ENCODE data around the gene EYA3. TPM values are rescaled to one million over a fixed set of nuclear protein-coding genes. Genes with fewer than 3 reads are reported as not detected.
A peak's percentile ranks its signal among the peaks of the same experiment; 100 is the strongest.

The EYA3 gene
- total and polyA plus RNA-seq, 10 of the 15 experiments (the other 5 are each of a cell fraction or from before 2014, with no cell fraction given) = 13.0 to 46.6 (median 23.4) TPM

DNA sequence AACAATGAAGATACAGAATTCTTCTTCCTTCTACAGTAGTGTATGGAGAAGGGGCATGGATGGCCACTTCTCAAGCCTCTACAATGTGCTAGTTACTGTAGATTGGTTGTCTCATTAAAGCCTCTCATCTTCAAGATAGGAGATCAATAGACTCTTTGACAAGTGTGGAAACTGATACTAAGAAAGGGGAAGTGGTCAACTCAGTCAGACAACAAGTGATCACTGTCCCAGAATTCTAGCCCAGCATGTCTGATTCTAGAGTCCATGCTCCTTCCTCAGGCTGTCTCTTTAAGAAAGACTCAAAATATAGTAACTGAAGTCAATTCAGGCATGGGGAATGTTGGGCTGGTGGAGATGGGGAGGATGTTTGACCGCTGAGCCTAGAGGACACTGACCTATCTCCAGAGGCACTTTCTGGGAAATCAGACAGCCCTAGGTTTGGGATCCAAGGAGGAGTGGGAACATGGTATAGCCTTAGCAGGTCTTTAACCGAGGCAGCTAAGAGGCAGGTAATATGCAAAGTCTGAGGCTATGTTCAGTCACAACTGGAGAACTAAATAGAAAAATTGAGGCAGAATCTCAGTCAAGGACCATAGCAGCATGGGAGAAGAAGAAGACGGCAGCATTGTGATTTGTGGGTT lies 39.3 kb upstream of the EYA3 start (continued):
- TF ChIP-seq, protein P1, sequence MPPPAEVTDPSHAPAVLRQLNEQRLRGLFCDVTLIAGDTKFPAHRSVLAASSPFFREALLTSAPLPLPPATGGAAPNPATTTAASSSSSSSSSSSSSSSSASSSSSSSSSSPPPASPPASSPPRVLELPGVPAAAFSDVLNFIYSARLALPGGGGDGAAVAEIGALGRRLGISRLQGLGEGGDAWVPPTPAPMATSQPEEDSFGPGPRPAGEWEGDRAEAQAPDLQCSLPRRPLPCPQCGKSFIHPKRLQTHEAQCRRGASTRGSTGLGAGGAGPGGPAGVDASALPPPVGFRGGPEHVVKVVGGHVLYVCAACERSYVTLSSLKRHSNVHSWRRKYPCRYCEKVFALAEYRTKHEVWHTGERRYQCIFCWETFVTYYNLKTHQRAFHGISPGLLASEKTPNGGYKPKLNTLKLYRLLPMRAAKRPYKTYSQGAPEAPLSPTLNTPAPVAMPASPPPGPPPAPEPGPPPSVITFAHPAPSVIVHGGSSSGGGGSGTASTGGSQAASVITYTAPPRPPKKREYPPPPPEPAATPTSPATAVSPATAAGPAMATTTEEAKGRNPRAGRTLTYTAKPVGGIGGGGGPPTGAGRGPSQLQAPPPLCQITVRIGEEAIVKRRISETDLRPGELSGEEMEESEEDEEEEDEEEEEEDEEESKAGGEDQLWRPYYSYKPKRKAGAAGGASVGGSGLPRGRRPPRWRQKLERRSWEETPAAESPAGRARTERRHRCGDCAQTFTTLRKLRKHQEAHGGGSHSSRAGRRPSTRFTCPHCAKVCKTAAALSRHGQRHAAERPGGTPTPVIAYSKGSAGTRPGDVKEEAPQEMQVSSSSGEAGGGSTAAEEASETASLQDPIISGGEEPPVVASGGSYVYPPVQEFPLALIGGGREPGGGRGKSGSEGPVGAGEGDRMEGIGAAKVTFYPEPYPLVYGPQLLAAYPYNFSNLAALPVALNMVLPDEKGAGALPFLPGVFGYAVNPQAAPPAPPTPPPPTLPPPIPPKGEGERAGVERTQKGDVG (CRISPR knock-in tag; IDR thresholded peaks at IDR 0.05) = no peak
- TF ChIP-seq ZNF384 (IDR thresholded peaks at IDR 0.05; ENCODE audit: borderline replicate concordance, low read depth, low read length) = no peak
- no peak for TF ChIP-seq RCOR1 (conservative IDR thresholded peaks at IDR 0.05; ENCODE audit: low read depth, low read length)
- TF ChIP-seq ZZZ3 (IDR thresholded peaks at IDR 0.05; ENCODE audit: control insufficient read depth, insufficient read length, low read depth) = no peak
- TF ChIP-seq MTA3 (IDR thresholded peaks at IDR 0.05; ENCODE audit: borderline replicate concordance, low read length) = 0 out of 2 replicates have a peak, but pooled peaks have one; percentile 24
- no peak for TF ChIP-seq HCFC1 (IDR thresholded peaks at IDR 0.05; ENCODE audit: low read length)
- no peak for TF ChIP-seq TBL1XR1 (IDR thresholded peaks at IDR 0.05; ENCODE audit: low read depth, low read length)
- TF ChIP-seq, protein P2, sequence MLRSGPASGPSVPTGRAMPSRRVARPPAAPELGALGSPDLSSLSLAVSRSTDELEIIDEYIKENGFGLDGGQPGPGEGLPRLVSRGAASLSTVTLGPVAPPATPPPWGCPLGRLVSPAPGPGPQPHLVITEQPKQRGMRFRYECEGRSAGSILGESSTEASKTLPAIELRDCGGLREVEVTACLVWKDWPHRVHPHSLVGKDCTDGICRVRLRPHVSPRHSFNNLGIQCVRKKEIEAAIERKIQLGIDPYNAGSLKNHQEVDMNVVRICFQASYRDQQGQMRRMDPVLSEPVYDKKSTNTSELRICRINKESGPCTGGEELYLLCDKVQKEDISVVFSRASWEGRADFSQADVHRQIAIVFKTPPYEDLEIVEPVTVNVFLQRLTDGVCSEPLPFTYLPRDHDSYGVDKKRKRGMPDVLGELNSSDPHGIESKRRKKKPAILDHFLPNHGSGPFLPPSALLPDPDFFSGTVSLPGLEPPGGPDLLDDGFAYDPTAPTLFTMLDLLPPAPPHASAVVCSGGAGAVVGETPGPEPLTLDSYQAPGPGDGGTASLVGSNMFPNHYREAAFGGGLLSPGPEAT (IDR thresholded peaks at IDR 0.05; ENCODE audit: low read depth) = peak; percentile 53; the same call in 1 of the 2 replicates
- TF ChIP-seq, protein P3, sequence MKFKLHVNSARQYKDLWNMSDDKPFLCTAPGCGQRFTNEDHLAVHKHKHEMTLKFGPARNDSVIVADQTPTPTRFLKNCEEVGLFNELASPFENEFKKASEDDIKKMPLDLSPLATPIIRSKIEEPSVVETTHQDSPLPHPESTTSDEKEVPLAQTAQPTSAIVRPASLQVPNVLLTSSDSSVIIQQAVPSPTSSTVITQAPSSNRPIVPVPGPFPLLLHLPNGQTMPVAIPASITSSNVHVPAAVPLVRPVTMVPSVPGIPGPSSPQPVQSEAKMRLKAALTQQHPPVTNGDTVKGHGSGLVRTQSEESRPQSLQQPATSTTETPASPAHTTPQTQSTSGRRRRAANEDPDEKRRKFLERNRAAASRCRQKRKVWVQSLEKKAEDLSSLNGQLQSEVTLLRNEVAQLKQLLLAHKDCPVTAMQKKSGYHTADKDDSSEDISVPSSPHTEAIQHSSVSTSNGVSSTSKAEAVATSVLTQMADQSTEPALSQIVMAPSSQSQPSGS (IDR thresholded peaks at IDR 0.05; ENCODE audit: low read length) = 0 out of 2 replicates have a peak, but pooled peaks have one; percentile 15
- no peak for TF ChIP-seq RBBP5 (conservative IDR thresholded peaks at IDR 0.05)
- TF ChIP-seq DPF2 (IDR thresholded peaks at IDR 0.05) = peak; percentile 73
- TF ChIP-seq JUNB (IDR thresholded peaks at IDR 0.05) = peak; percentile 23; the same call in 1 of the 2 replicates
- TF ChIP-seq MXI1 (IDR thresholded peaks at IDR 0.05; ENCODE audit: low read depth, low read length) = no peak
- TF ChIP-seq, protein P4, sequence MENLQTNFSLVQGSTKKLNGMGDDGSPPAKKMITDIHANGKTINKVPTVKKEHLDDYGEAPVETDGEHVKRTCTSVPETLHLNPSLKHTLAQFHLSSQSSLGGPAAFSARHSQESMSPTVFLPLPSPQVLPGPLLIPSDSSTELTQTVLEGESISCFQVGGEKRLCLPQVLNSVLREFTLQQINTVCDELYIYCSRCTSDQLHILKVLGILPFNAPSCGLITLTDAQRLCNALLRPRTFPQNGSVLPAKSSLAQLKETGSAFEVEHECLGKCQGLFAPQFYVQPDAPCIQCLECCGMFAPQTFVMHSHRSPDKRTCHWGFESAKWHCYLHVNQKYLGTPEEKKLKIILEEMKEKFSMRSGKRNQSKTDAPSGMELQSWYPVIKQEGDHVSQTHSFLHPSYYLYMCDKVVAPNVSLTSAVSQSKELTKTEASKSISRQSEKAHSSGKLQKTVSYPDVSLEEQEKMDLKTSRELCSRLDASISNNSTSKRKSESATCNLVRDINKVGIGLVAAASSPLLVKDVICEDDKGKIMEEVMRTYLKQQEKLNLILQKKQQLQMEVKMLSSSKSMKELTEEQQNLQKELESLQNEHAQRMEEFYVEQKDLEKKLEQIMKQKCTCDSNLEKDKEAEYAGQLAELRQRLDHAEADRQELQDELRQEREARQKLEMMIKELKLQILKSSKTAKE (IDR thresholded peaks at IDR 0.05; ENCODE audit: low read depth, poor library complexity, severe bottlenecking) = peak; percentile 46
- TF ChIP-seq, protein P5, sequence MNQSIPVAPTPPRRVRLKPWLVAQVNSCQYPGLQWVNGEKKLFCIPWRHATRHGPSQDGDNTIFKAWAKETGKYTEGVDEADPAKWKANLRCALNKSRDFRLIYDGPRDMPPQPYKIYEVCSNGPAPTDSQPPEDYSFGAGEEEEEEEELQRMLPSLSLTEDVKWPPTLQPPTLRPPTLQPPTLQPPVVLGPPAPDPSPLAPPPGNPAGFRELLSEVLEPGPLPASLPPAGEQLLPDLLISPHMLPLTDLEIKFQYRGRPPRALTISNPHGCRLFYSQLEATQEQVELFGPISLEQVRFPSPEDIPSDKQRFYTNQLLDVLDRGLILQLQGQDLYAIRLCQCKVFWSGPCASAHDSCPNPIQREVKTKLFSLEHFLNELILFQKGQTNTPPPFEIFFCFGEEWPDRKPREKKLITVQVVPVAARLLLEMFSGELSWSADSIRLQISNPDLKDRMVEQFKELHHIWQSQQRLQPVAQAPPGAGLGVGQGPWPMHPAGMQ (IDR thresholded peaks at IDR 0.05; ENCODE audit: borderline replicate concordance) = no peak
- no peak for TF ChIP-seq EGR1 (IDR thresholded peaks at IDR 0.05; ENCODE audit: borderline replicate concordance in 1 of 2, low read depth in 2 of 2, low read length in 2 of 2)
- TF ChIP-seq NR2F1 (conservative IDR thresholded peaks at IDR 0.05) = 0 out of 2 replicates have a peak, but pooled peaks have one; percentile 8
- TF ChIP-seq HDAC2 (IDR thresholded peaks at IDR 0.05) = no peak
- TF ChIP-seq GATAD2B (conservative IDR thresholded peaks at IDR 0.05; ENCODE audit: low read depth) = 0 out of 2 replicates have a peak, but pooled peaks have one; percentile 26
- TF ChIP-seq HDAC6 (IDR thresholded peaks at IDR 0.05; ENCODE audit: unreplicated experiment) = no peak
- TF ChIP-seq TCF12 (IDR thresholded peaks at IDR 0.05; ENCODE audit: low read depth, low read length) = no peak
- no peak for TF ChIP-seq PML (IDR thresholded peaks at IDR 0.05; ENCODE audit: low read length)
